A549 (cell line): ENCODE measurements around the gene SMURF1. TPM values are rescaled to one million over a fixed set of nuclear protein-coding genes. Genes with fewer than 3 reads are reported as not detected.

ENCODE experiments used
- ATAC-seq, 2 experiments: fragments of 200-7000 bp in 1 of 2; fragments of >200 bp in 1 of 2; cut with Nextera tagmentation in 1 of 2; cut with Tn5 transposase in 1 of 2; 3 replicates each; pipeline versions ENCODE4 v1.8.0 to v1.9.1; 2018 to 2020; ENCODE audit warnings: mild to moderate bottlenecking in 1 of 2, moderate library complexity in 1 of 2
- CTCF ChIA-PET: fragments of 300-600 bp; sonication (Branson Sonifier 250); formaldehyde crosslinking; extraction: SDS; loops from one replicate; lab custom pipeline; 2021; ENCODE audit warnings: antibody characterized with exemption, inconsistent platforms; lab: Yijun Ruan, JAX
- POLR2A ChIA-PET: fragments of 350-600 bp; formaldehyde crosslinking; extraction: SDS; loops from one replicate; lab custom pipeline; 2021; ENCODE audit warnings: antibody characterized with exemption, inconsistent platforms; lab: Yijun Ruan, JAX
- DNase-seq, 2 experiments: peaks; one replicate each; pipeline versions ENCODE4 v3.0.0 to v3.0.0-alpha.2; 2011 to 2016; ENCODE audit warnings: low read depth in 1 of 2, low spot score in 1 of 2
- FAIRE-seq: peaks from 2 replicates; lab custom pipeline; 2011; peaks lifted over from hg19 to GRCh38; lab: Jason Lieb, UNC
- H3K27ac ChIP-seq, 2 experiments: fragments of >200 bp; sonication (Bioruptor Twin); formaldehyde crosslinking; 3 replicates each; pipeline ENCODE4 v1.5.1; 2016 to 2017
- H3K4me1 ChIP-seq: fragments of >200 bp; sonication (Bioruptor Twin); formaldehyde crosslinking; 3 replicates; pipeline ENCODE4 v1.6.1; 2016
- H3K4me2 ChIP-seq: fragments of >200 bp; sonication (Bioruptor Twin); formaldehyde crosslinking; 3 replicates; pipeline ENCODE4 v1.6.1; 2016
- H3K4me3 ChIP-seq: fragments of >200 bp; sonication (Bioruptor Twin); formaldehyde crosslinking; 3 replicates; pipeline ENCODE4 v1.5.1; 2016
- H3K9me3 ChIP-seq: fragments of >200 bp; sonication (Bioruptor Twin); formaldehyde crosslinking; 3 replicates; pipeline ENCODE4 v1.6.1; 2016
- ATOH8 ChIP-seq: fragments of 250-450 bp; sonication (Bioruptor Pico); IDR thresholded peaks from 2 replicates; pipeline ENCODE4 v1.5.0; 2020; ENCODE audit warnings: low read depth, mild to moderate bottlenecking, moderate library complexity
- BCL3 ChIP-seq: fragments of >200 bp; sonication (Bioruptor Twin); formaldehyde crosslinking; IDR thresholded peaks from 3 replicates; pipeline ENCODE4 v1.6.1; 2016
- CHD4 ChIP-seq: fragments of 200-600 bp; sonication (generic); IDR thresholded peaks from 2 replicates; pipeline ENCODE4 v1.6.1; 2016; ENCODE audit warnings: antibody characterized with exemption, mild to moderate bottlenecking, borderline replicate concordance
- EP300 ChIP-seq, 2 experiments: fragments of >200 bp; sonication (Bioruptor Twin); formaldehyde crosslinking; IDR thresholded peaks; 2 replicates in 1 of 2; 3 replicates in 1 of 2; pipeline ENCODE4 v1.6.1; 2016 to 2017
- ESRRA ChIP-seq: fragments of 150-350 bp; IDR thresholded peaks from 2 replicates; pipeline ENCODE4 v1.6.1; 2014; ENCODE audit warnings: mild to moderate bottlenecking, low read length, borderline replicate concordance
- FOSL2 ChIP-seq, 2 experiments: fragments of 450-650 bp in 1 of 2; fragments of >200 bp in 1 of 2; sonication (Bioruptor Twin) in 1 of 2; formaldehyde crosslinking; IDR thresholded peaks; 2 replicates each; pipeline versions ENCODE4 v1.5.0 to v1.6.1; 2016 to 2020; ENCODE audit warnings: mild to moderate bottlenecking in 1 of 2, moderate library complexity in 1 of 2
- FOXS1 ChIP-seq: fragments of 250-450 bp; sonication (Bioruptor Pico); IDR thresholded peaks from 2 replicates; pipeline ENCODE4 v1.5.0; 2020; ENCODE audit warnings: mild to moderate bottlenecking, moderate library complexity
- HDAC2 ChIP-seq: fragments of 200-600 bp; sonication (generic); IDR thresholded peaks from 2 replicates; pipeline ENCODE4 v1.6.1; 2016
- HES2 ChIP-seq: fragments of >200 bp; sonication (Bioruptor Twin); formaldehyde crosslinking; IDR thresholded peaks from 2 replicates; pipeline ENCODE4 v1.6.1; 2016
- HOXB13 ChIP-seq: fragments of 250-450 bp; sonication (Bioruptor Pico); IDR thresholded peaks from 2 replicates; pipeline ENCODE4 v1.5.0; 2020; ENCODE audit warnings: low read depth, mild to moderate bottlenecking, moderate library complexity
- HOXB5 ChIP-seq: fragments of 250-450 bp; sonication (Bioruptor Pico); IDR thresholded peaks from 2 replicates; pipeline ENCODE4 v1.5.0; 2020; ENCODE audit warnings: mild to moderate bottlenecking, moderate library complexity
- JUNB ChIP-seq: fragments of >200 bp; sonication (Bioruptor Twin); formaldehyde crosslinking; IDR thresholded peaks from 2 replicates; pipeline ENCODE4 v1.6.1; 2016
- KDM1A ChIP-seq: fragments of 200-600 bp; sonication (generic); IDR thresholded peaks from 2 replicates; pipeline ENCODE4 v1.6.1; 2016; ENCODE audit warnings: low read depth, mild to moderate bottlenecking
- MAFK ChIP-seq: fragments of 450-650 bp; IDR thresholded peaks from 2 replicates; pipeline ENCODE4 v1.6.1; 2014; ENCODE audit not compliant: partially characterized antibody
- MAX ChIP-seq: IDR thresholded peaks from 2 replicates; pipeline ENCODE4 v1.6.1; 2012
- NFE2L2 ChIP-seq: fragments of 150-350 bp; conservative IDR thresholded peaks from 2 replicates; pipeline ENCODE4 v1.6.1; 2014; ENCODE audit warnings: low read length
- NPAS2 ChIP-seq: fragments of 250-450 bp; sonication (Bioruptor Pico); IDR thresholded peaks from 2 replicates; pipeline ENCODE4 v1.8.0; 2022; ENCODE audit warnings: mild to moderate bottlenecking, moderate library complexity, borderline replicate concordance
- NR3C1 ChIP-seq: fragments of >200 bp; sonication (Bioruptor Twin); formaldehyde crosslinking; IDR thresholded peaks from 3 replicates; pipeline ENCODE4 v1.6.1; 2017
- PBX3 ChIP-seq: IDR thresholded peaks from 2 replicates; pipeline ENCODE4 v1.6.1; 2012
- POLR2A ChIP-seq: IDR thresholded peaks from 2 replicates; pipeline ENCODE4 v1.6.1; 2012; ENCODE audit warnings: mild to moderate bottlenecking, low read length
- POLR2AphosphoS2 ChIP-seq: conservative IDR thresholded peaks from 2 replicates; pipeline ENCODE4 v1.6.1; 2012; ENCODE audit warnings: low read length, improper control_type of control experiment, inconsistent platforms
- RARB ChIP-seq: fragments of 250-450 bp; sonication (Bioruptor Pico); IDR thresholded peaks from 2 replicates; pipeline ENCODE4 v1.8.0; 2021; ENCODE audit warnings: mild to moderate bottlenecking, moderate library complexity
- REST ChIP-seq: fragments of 200-600 bp; sonication (generic); IDR thresholded peaks from 2 replicates; pipeline ENCODE4 v1.6.1; 2016; ENCODE audit warnings: antibody characterized with exemption, mild to moderate bottlenecking, moderate library complexity
- RNF2 ChIP-seq: fragments of 200-600 bp; sonication (generic); IDR thresholded peaks from 2 replicates; pipeline ENCODE4 v1.6.1; 2016; ENCODE audit warnings: low read depth, mild to moderate bottlenecking, antibody characterized with exemption, moderate library complexity, borderline replicate concordance
- SMC3 ChIP-seq: fragments of >200 bp; sonication (Bioruptor Twin); formaldehyde crosslinking; IDR thresholded peaks from 3 replicates; pipeline ENCODE4 v1.6.1; 2018; ENCODE audit warnings: inconsistent platforms
- SREBF2 ChIP-seq: fragments of 450-650 bp; IDR thresholded peaks from 2 replicates; pipeline ENCODE4 v1.6.1; 2014; ENCODE audit warnings: mild to moderate bottlenecking, moderate library complexity
- TP53 ChIP-seq: fragments of 250-450 bp; sonication (Bioruptor Pico); IDR thresholded peaks from 2 replicates; pipeline ENCODE4 v1.5.0; 2021; ENCODE audit warnings: mild to moderate bottlenecking, moderate library complexity
- ZC3H11A ChIP-seq: fragments of 450-650 bp; IDR thresholded peaks from 2 replicates; pipeline ENCODE4 v1.6.1; 2014; ENCODE audit warnings: antibody characterized with exemption, mild to moderate bottlenecking
- ZNF302 ChIP-seq: fragments of 250-450 bp; sonication (Bioruptor Pico); IDR thresholded peaks from 2 replicates; pipeline ENCODE4 v1.9.0; 2021; ENCODE audit warnings: inconsistent platforms, mild to moderate bottlenecking, moderate library complexity
- WGBS: methylation state at CpG from one replicate; pipeline ENCODE4 v1.1.6; 2017; ENCODE audit errors: missing lambda C conversion rate; 5-methylcytosine and 5-hydroxymethylcytosine counted together
- polyA plus RNA-seq, 4 experiments: library from polyadenylated mRNA; depleted of rRNA in 3 of 4; stranded (reverse); fragments of >200 nt; fragmentation: RNase III in 1 of 4; extraction: RNeasy Plus Mini Kit Qiagen cat#74134 plus additional on column Dnase treatment in 1 of 4; gene quantifications; 2 replicates in 3 of 4; 3 replicates in 1 of 4; pipeline ENCODE4 v1.2.3, GENCODE V29; 2011 to 2017

The SMURF1 gene
- polyA plus RNA-seq, 2 of the 4 experiments (the other 2 are of a cell fraction): 13.8 to 22.1 TPM

- H3K9me3 ChIP-seq: no peaks in the 10 kb centered on the region
- TF ChIP-seq POLR2A (no peak), HDAC2 (no peak), EP300 (IDR thresholded peaks at IDR 0.05) (no peak), BCL3 (no peak), ESRRA (no peak), SMC3 (no peak), FOXS1 (CRISPR knock-in tag) (no peak), RNF2 (no peak), MAFK (no peak), POLR2AphosphoS2 (no peak), FOSL2 (IDR thresholded peaks at IDR 0.05) (no peak), FOSL2 (CRISPR knock-in tag; IDR thresholded peaks at IDR 0.05) (no peak), ZNF302 (CRISPR knock-in tag) (no peak), NFE2L2 (no peak), PBX3 (no peak), SREBF2 (no peak), CHD4 (no peak), MAX (no peak)
- FAIRE-seq (no peak), ATAC-seq (no peak), DNase-seq (no peak)
- H3K27ac ChIP-seq: no peak overlapping the region
- POLR2A ChIA-PET: no interaction called here
- H3K4me3 ChIP-seq: no peak overlapping the region
- WGBS: 93% methylated on average over 3 of the region's 3 CpGs
- CTCF ChIA-PET: interaction anchor here (0.6 to 1.7 kb wide), 2 partner anchors 10 to 240 kb away, joined by 3 to 5 read pairs; no protein-coding TSS in a partner anchor
- H3K4me1 ChIP-seq: no peaks in the 10 kb centered on the region
- H3K4me2 ChIP-seq: no peak overlapping the region
Observed at GRCh38 chr7:99170730-99171074, 26.8 kb upstream of the SMURF1 start.

- FAIRE-seq (no peak), DNase-seq (no peak)
- Histone ChIP-seq H3K4me3 (no peak overlapping the region), H3K27ac (no peak overlapping the region), H3K9me3 (no peaks in the 10 kb centered on the region), H3K4me2 (no peak overlapping the region), H3K4me1 (no peaks in the 10 kb centered on the region)
- POLR2A ChIA-PET: no interaction called here
- 82% methylated on average over 6 of the region's 6 CpGs for WGBS
- TF ChIP-seq JUNB (no peak), HOXB5 (CRISPR knock-in tag) (no peak), ZNF302 (CRISPR knock-in tag) (no peak), NPAS2 (no peak), MAFK (no peak), POLR2A (no peak), REST (no peak), FOXS1 (CRISPR knock-in tag) (no peak), RARB (no peak), FOSL2 (IDR thresholded peaks at IDR 0.05) (no peak), FOSL2 (CRISPR knock-in tag; IDR thresholded peaks at IDR 0.05) (no peak), TP53 (no peak), PBX3 (no peak), HOXB13 (no peak), HES2 (no peak), MAX (no peak), ZC3H11A (no peak), ATOH8 (CRISPR knock-in tag) (no peak), KDM1A (no peak), NR3C1 (no peak)
- TF ChIP-seq, all 56 proteins: peak for 0
- ATAC-seq: no peak
- CTCF ChIA-PET: interaction anchor here (1.7 kb wide), 1 partner anchor 10 kb away, joined by 5 read pairs; no protein-coding TSS in a partner anchor
Observed at GRCh38 chr7:99170065-99170729, 26.3 kb upstream of the SMURF1 start.
